GM20431 (cell line): ENCODE measurements around the gene RABAC1.

ENCODE experiments used
- in situ Hi-C: fragments of 300-500 bp; cut with MseI, MboI; formaldehyde crosslinking; loops from one replicate; pipeline ENCODE4 v1.15.0; 2020; ENCODE audit warnings: low sequenced_read_pairs; ENCODE audit not compliant: unreplicated experiment

Gene RABAC1

GRCh38 chr19:41990615-41991014 is 31.5 kb upstream of the RABAC1 start:
- in situ Hi-C loops = no loop called here

- in situ Hi-C loops = no loop called here
Measured at GRCh38 chr19:41990028-41990427, 30.9 kb upstream of the RABAC1 start.

- in situ Hi-C loops = no loop called here
Measured at GRCh38 chr19:41988947-41989346, 29.8 kb upstream of the RABAC1 start.

- in situ Hi-C loops = no loop called here
Measured at GRCh38 chr19:41987141-41987860, 28.2 kb upstream of the RABAC1 start.

- in situ Hi-C loops = no loop called here
Measured at GRCh38 chr19:41984961-41985360, 25.8 kb upstream of the RABAC1 start.

GRCh38 chr19:41981724-41982123 is 22.6 kb upstream of the RABAC1 start:
- in situ Hi-C loops = no loop called here

- in situ Hi-C loops = no loop called here
Measured at GRCh38 chr19:41978470-41978869, 19.3 kb upstream of the RABAC1 start.

GRCh38 chr19:41977916-41978315 is 18.8 kb upstream of the RABAC1 start:
- in situ Hi-C loops = no loop called here

- in situ Hi-C loops = no loop called here
Measured at GRCh38 chr19:41974652-41975051, 15.5 kb upstream of the RABAC1 start.

GRCh38 chr19:41971363-41971762 is 12.2 kb upstream of the RABAC1 start:
- in situ Hi-C loops = no loop called here

GRCh38 chr19:41969772-41970458 is 10.8 kb upstream of the RABAC1 start:
- in situ Hi-C loops = no loop called here

- in situ Hi-C loops = no loop called here
Measured at GRCh38 chr19:41968751-41969595, 9.9 kb upstream of the RABAC1 start.

- in situ Hi-C loops = no loop called here
Measured at GRCh38 chr19:41967054-41967783, 8.1 kb upstream of the RABAC1 start.

- in situ Hi-C loops = no loop called here
Measured at GRCh38 chr19:41965106-41965505, 6.0 kb upstream of the RABAC1 start.

GRCh38 chr19:41960973-41961372 is 1.9 kb upstream of the RABAC1 start:
- in situ Hi-C loops = no loop called here

GRCh38 chr19:41958367-41959055 is 610 bp downstream of the RABAC1 start:
- in situ Hi-C loops = no loop called here

GRCh38 chr19:41957838-41958366 is 1.2 kb downstream of the RABAC1 start:
- in situ Hi-C loops = no loop called here

- in situ Hi-C loops = no loop called here
Measured at GRCh38 chr19:41957161-41957837, 1.8 kb downstream of the RABAC1 start.

GRCh38 chr19:41956621-41957020 is 2.5 kb downstream of the RABAC1 start:
- in situ Hi-C loops = no loop called here
